Stimulated activated CD8-positive, alpha-beta memory T cell treated with anti-CD3 and anti-CD28 coated beads, Interleukin-12 subunit alpha, Interleukin-12 subunit beta, amount 100 ng/mL, for 4 hours (primary cell): ENCODE data around the gene HIRIP3.

Source experiments
- DNase-seq: peaks from one replicate; pipeline ENCODE4 v3.0.0-alpha.2; 2020; ENCODE audit warnings: low read depth

Gene HIRIP3

DNA sequence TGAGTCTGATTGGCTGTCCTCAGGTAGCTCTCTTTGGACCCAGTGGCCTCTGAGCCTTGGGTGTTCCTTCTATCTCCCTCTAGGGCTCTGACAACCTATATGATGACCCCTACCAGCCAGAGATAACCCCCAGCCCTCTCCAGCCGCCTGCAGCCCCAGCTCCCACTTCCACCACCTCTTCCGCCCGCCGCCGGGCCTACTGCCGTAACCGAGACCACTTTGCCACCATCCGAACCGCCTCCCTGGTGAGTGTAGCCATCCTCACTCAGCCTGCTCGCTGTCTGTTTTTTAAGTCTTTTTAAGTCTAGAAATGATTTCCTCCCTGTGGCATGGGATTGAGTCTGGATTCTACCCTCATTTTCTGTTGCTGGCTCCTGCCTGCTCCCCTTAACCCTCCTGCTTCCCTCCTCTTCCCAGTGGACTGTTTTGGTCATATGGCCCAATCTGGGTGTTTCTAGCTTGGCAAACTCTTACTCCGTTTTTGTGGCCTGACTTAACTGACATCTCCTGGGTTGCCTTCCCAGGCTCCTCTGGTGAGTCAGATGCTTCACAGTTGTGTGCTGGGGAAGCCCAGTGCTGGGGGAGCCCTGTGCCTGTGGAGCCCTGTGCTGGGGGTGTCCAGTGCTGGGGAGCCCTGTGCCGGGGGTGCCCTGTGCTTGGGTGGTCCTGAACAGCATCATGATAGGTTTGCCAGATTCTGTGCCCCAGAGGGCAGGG lies 11.8 kb downstream of the HIRIP3 start:
- no peak for DNase-seq

- DNase-seq, result no peak
Observed at GRCh38 chr16:29982560-29983419, 12.6 kb downstream of the HIRIP3 start.

DNA sequence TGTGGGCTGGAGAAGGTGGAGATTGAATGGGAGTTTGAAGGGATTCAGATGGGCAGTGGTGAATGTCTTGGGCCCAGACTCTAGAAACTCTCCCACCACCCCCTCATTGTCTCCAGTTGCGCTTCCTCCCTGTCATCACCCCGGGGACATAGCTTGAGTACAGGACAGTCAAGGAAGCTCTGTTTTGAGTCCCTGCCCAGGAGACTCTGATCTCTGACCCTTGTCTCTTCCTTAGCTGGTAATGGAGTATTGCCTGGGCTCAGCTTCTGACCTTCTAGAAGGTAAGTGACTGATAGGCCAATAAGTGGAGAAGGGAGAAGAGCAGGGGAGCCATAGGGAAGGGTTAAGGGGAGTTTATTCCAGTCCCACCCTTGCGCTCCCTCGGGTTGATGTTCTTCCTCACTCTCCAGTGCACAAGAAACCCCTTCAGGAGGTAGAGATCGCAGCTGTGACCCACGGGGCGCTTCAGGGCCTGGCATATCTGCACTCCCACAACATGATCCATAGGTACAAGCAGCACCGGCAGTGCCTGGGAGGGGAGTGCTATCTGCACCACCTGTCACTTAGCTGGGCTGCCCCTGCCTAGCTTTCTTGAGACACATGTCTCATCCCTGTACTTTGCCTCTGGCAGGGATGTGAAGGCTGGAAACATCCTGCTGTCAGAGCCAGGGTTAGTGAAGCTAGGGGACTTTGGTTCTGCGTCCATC lies 16.7 kb downstream of the HIRIP3 start:
- DNase-seq, result no peak

DNA sequence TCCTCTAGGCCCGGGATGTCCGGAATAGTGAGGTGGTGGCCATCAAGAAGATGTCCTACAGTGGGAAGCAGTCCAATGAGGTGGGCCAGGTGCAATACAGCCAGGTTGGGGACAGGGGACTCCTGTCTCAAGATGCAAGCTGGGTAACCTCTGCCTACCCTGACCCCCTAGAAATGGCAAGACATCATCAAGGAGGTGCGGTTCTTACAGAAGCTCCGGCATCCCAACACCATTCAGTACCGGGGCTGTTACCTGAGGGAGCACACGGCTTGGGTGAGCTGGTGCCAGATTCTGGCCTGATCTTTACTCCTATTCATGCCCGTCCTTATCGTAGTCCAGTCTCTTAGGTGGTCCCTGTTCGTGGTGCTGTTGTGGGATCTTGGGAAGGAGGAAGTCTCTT lies 17.3 kb downstream of the HIRIP3 start:
- DNase-seq, result no peak

DNA sequence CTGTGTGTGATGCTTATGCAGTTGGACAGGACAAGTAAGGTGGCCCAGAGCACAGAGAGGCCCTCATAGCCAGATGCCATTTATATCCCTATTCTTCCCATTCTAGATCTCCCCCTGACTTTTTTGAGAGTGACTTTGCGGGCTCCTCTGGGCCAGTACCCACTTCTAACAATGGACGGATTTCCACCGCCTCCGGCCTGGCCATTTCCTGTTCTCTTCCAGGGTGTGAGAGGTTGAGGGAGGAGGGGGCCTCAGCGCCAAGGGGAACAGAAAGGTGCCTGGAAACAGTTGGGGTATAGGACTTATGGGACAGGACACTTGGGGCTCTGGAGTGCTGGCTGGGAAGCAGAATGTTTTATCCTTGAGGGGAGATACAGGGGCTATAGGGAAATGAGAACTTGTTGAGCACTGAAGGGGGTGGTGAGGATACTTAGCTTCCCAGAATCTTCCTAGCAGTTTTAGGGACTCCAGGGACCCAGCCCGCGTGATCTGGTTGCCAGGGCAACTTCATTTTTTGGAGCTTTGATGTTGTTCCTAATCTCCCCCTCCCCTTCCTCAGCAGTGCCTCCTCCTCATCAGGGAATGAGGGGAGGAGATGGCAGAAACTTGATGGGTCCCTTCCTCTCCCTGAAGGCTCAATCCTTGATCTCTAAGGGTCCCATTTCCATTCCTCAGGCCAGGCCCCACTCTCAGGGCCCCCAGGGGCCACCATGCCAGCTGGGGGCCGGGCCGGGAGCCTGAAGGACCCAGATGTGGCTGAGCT lies 18.2 kb downstream of the HIRIP3 start:
- DNase-seq, result no peak

DNA sequence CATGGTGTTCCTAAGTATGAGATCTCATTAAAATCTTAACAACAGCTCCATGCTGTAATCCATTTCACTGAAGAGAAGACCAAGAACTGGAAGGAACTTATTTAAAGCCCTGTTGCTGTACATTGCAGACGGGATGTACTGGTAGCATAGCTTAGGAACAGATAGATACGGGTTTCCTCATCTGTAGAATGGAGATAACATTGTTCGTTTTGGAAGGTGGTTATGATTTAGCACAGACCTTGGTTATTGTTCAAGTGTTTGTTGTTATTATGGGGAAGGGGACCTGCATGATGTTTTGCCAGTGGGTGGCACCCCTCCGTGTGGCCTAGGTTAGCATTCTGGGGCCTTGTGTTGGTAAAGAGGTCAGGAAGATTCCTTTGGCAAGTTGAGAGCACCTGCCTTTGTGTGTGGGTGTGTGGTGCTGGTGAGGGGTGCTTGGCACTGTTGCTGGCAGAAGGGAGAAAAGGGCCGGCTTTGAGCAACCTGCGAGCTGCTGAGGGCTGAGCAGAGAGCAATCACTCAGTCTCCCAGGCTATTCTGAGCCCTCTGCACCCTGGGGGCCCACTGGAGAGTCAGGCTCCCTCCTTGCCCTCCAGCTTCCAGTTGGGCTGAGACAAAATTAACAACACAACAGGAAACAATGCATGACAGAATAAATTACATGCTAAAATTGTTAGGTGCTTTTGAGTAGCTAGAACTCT lies 19.5 kb downstream of the HIRIP3 start:
- no peak for DNase-seq

- DNase-seq, result no peak
Observed at GRCh38 chr16:29975134-29975538, 20.3 kb downstream of the HIRIP3 start.

DNA sequence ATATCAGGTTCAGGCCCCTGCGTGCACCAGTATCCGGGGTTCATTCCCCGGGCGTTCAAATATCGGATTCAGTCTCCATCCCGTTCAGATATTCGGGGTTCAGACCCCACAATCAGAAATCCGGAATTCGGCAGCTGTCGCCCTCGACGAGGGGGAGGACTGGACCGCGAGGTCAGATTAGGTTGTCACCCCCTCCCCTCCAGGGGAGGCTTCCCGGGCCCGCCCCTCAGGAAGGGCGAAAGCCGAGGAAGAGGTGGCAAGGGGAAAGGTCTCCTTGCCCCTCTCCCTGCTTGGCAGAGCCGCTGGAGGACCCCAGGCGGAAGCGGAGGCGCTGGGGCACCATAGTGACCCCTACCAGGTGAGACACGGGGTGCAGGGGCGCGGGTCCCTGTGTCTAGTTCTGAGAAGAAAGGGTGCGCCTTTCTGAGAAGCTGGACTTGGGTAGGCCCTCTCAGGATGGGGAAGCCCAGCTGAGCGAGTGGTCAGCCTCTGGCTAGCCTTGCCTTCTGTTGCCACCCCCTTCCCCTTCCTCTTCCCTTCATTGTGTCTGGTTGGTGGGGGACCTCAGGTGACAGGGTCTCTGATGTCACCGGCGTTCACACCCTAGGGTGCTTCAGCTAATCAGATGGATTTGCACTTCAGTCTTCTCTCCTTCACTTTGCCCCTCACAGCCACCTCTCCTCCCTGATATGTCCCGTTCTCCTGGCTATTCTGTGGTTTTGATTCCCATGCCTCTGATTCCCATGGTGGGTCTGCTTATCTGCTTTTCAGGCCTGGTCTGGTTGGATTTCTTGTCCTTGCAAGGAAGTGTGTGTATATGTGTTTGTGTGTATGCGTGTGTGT lies 20.9 kb downstream of the HIRIP3 start:
- no peak for DNase-seq

DNA sequence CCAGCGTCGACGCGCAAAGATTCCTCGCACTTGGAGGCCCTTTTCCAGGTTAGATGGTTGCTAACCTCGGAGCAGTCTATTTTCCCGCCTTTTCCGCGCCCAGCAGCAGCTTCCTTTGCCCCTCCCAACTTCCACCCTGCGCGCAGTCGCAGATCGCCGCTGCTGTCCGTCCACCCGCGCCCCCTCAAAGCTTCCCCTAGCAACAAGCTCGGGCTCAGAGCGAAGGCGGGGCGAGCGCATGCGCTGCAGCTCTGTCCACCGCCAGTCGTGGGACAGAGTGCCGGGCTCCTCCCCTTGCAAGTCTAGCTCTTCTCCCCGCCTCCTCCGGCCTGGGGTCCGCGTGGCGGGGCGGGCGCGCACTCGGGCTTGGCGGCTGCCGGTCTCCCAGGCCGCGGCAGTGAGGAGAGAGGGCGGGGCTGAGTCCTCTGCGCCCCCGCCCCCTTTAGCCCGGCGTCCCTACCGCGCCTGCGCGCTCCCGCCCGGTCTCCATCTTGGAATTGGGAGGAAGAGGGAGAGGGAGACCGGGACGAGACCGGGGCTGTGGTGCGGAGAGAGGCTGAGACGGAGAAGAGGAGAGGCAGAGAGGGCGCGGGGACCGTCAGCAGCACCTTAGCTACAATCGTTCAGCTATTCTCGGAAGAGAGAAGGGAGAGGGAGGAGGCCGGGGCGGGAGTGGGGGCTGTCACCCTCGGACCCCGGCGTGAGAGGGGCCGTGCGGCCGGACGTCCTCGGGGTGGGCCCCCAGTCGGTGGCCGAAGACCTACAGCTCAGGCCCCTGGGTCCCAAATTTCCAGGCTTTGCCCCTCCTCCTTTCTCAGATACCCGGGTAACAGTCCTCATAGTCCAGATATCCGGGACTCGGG lies 21.8 kb downstream of the HIRIP3 start, which contains the start of gene TAOK2:
TSS of gene TAOK2 (plus strand) at position 485 of the 863 bp plus-strand sequence. CDS start 3,905 bp downstream, outside the sequence.
- DNase-seq, result peak; percentile 93

DNA sequence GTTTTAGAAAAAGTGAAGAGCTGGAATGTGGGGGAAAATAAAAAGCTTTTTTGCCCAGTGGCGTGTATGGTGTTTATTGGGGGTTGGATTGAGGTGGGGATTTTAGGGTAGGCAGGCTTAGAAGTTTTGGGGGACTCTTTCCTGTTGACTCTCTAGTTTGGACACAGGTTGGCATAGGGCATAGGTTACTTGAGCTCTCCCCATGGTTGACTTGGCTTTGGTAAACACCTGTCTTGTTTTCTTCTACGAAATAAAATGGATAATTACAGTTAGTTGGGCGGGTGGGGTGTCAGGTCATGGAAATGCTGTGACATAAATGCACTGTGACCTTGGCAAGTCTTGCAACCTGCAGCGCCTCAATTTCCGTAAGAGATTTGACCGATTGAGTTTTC lies 22.4 kb downstream of the HIRIP3 start:
- no peak for DNase-seq

DNA sequence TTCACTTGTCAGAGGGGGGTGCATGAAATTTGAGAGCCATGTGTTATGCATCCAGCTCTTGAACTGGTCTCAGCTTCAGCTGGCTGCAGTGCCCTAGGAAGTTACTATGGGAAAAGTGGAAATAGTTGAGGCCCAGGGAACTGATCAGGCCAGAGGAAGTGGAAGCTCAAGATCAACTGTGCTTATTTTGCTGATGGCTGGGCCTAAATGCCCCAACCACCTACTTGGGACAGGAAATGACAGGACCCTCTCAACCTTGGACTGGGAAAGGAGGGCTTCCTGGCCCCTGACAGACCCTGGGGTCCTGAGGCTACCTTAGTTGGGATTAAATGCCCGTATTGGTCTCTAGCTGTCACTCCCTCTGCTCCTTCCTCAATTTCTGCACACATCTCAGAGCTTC lies 22.9 kb downstream of the HIRIP3 start:
- no peak for DNase-seq

- no peak for DNase-seq
Observed at GRCh38 chr16:29971304-29971703, 24.1 kb downstream of the HIRIP3 start.

DNA sequence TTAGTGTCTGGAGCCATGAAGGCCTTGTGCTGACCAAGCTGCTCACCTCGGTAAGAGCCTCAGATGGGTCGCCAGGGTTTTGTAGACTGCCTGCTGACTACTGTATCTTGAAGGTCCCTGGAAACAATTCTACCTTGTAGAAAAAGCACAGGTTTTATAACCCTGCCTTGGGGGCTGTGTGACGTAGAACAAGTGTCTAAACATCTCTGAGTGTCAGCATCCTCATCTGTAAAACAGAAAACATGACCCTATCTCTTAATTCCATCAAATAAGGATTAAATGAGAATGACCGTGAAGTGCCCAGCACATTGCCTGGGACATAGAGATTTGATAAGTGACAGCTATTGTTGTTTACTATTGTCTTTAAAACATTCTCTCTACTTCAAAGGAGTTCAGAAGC lies 27.2 kb downstream of the HIRIP3 start:
- no peak for DNase-seq

DNA sequence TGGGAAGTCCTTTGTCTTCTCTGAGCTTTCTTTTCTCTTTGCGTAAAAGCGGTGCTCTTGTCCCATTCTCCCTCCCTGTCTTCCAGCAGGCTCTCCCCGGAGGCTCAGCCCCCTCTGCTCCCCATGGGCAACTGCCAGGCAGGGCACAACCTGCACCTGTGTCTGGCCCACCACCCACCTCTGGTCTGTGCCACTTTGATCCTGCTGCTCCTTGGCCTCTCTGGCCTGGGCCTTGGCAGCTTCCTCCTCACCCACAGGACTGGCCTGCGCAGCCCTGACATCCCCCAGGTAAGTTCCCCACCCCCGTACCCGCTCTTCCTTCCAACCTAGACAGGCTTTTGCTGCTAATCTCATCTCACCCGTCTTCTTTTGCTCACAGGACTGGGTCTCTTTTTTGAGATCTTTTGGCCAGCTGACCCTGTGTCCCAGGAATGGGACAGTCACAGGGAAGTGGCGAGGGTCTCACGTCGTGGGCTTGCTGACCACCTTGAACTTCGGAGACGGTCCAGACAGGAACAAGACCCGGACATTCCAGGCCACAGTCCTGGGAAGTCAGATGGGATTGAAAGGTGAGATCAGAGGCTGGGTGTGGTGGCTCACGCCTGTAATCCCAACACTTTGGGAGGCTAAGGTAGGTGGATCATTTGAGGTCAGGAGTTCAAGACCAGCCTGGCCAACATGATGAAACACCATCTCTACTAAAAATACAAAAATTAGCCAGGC lies 32.2 kb downstream of the HIRIP3 start:
- DNase-seq, result no peak

DNA sequence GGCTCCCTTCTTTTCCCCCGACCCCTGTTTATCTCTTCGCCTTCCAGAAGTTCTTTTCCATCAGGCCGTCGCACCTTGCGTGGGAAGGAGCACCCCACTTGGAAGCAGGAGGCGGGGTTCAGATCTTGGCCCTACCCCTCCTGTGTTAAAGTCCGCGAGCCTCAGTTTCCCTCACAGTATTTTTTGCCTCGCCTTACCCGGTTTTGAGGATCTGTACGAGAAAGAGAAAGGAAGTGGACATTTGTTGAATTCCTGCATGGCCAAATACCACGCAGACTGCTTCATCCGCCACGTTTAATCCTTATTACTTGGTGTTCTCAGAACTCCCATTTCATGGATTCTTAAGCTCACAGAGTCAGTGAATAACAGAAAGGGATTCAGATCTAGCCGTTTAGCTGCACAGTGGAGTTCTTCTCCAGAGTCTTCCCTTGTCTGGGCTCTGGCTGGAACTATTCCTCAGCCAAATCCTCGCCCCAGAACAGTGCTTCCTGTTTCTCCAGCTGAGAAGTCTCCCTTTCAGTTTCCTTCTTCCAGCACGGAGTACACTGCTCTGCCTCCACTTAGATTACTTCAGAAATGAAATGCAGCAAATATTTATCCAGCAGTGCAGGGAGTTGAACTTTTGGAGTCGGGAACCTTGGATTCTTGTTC lies 32.9 kb downstream of the HIRIP3 start:
- DNase-seq, result no peak

GRCh38 chr16:29961479-29962343 lies 33.7 kb downstream of the HIRIP3 start, which contains the start of gene TMEM219:
TMEM219 (plus strand) TSS chr16:29962079; CDS start chr16:29963144, 1,065 bp downstream.
- DNase-seq, result peak; percentile 92

GRCh38 chr16:29961127-29961478 lies 34.3 kb downstream of the HIRIP3 start:
- DNase-seq, result no peak
